ENCODE data around the gene PRKCE. TPM values are rescaled to one million over a fixed set of nuclear protein-coding genes. Genes with fewer than 3 reads are reported as not detected.

PRKCE gene
- total and polyA plus RNA-seq, 7 experiments from 2014 or later, result 1.4 to 37.9 (median 19.5) TPM

- Histone ChIP-seq H3K27me3 (ENCODE audit: control insufficient read depth in 2 of 2, insufficient read depth in 2 of 2, low read length in 2 of 2) (no peaks in the 10 kb centered on the region), H3K4me1 (ENCODE audit: control insufficient read depth in 2 of 2, insufficient read depth in 2 of 2, low read length in 2 of 2) (no peaks in the 10 kb centered on the region), H3K4me3 (ENCODE audit: low read length) (no peak overlapping the region), H3K27ac (ENCODE audit: low read depth, low read length) (no peak overlapping the region), H3K9me3 (ENCODE audit: control insufficient read depth in 2 of 3, low read length in 3 of 3) (no peaks in the 10 kb centered on the region), H3K36me3 (ENCODE audit: control insufficient read depth in 2 of 3, insufficient read depth in 3 of 3, low read length in 3 of 3) (no peaks in the 10 kb centered on the region)
- H3K4me1 Mint-ChIP-seq, result peaks cover 0 to 14% (median 0%) of the 10 kb centered on the region in 7 donors
- H3K9me3 Mint-ChIP-seq, result no peaks in the 10 kb centered on the region
- POLR2A ChIA-PET, result no interaction called here
- CTCF ChIA-PET, result interaction anchor here (1.3 kb wide), 1 partner anchor 9 kb away, joined by 6 read pairs; no protein-coding TSS in a partner anchor
- DNase-seq (no peak), ATAC-seq (no peak)
- H3K36me3 Mint-ChIP-seq, result peaks cover 0 to 17% (median 3%) of the 10 kb centered on the region in 5 donors
- H3K27ac Mint-ChIP-seq, result no peak overlapping the region
- no peaks in the 10 kb centered on the region for H3K27me3 Mint-ChIP-seq
- intact Hi-C loops (cut with micrococcal nuclease), result no loop called here
- H3K4me3 Mint-ChIP-seq, result no peak overlapping the region
These were observed 420.8 kb downstream of the PRKCE start for GRCh38 chr2:46072101-46072820.

- intact Hi-C loops (cut with micrococcal nuclease), result no loop called here
- Mint-ChIP-seq H3K4me1 (peaks cover 0 to 5% (median 0%) of the 10 kb centered on the region in 7 donors), H3K36me3 (peaks cover 0 to 14% (median 4%) of the 10 kb centered on the region in 5 donors), H3K4me3 (no peak overlapping the region), H3K9me3 (no peaks in the 10 kb centered on the region), H3K27ac (no peak overlapping the region), H3K27me3 (no peaks in the 10 kb centered on the region)
- CTCF ChIA-PET, result no interaction called here
- Histone ChIP-seq H3K27ac (ENCODE audit: low read depth, low read length) (no peak overlapping the region), H3K4me3 (ENCODE audit: low read length) (no peak overlapping the region), H3K9me3 (ENCODE audit: control insufficient read depth in 2 of 3, low read length in 3 of 3) (no peaks in the 10 kb centered on the region), H3K27me3 (ENCODE audit: control insufficient read depth in 2 of 2, insufficient read depth in 2 of 2, low read length in 2 of 2) (no peaks in the 10 kb centered on the region), H3K36me3 (ENCODE audit: control insufficient read depth in 2 of 3, insufficient read depth in 3 of 3, low read length in 3 of 3) (no peaks in the 10 kb centered on the region), H3K4me1 (ENCODE audit: control insufficient read depth in 2 of 2, insufficient read depth in 2 of 2, low read length in 2 of 2) (no peaks in the 10 kb centered on the region)
- POLR2A ChIA-PET, result no interaction called here
- no peak for ATAC-seq
- DNase-seq, result no peak
These were observed 422.1 kb downstream of the PRKCE start for GRCh38 chr2:46073540-46074046.

GRCh38 chr2:46074501-46074900, 423.0 kb downstream of the PRKCE start:
- Mint-ChIP-seq H3K27me3 (no peaks in the 10 kb centered on the region), H3K4me3 (no peak overlapping the region), H3K36me3 (peaks cover 0 to 14% (median 4%) of the 10 kb centered on the region in 5 donors), H3K9me3 (no peaks in the 10 kb centered on the region), H3K4me1 (peaks cover 0 to 8% (median 0%) of the 10 kb centered on the region in 7 donors), H3K27ac (no peak overlapping the region)
- Histone ChIP-seq H3K4me3 (ENCODE audit: low read length) (no peak overlapping the region), H3K27me3 (ENCODE audit: control insufficient read depth in 2 of 2, insufficient read depth in 2 of 2, low read length in 2 of 2) (no peaks in the 10 kb centered on the region), H3K36me3 (ENCODE audit: control insufficient read depth in 2 of 3, insufficient read depth in 3 of 3, low read length in 3 of 3) (no peaks in the 10 kb centered on the region), H3K4me1 (ENCODE audit: control insufficient read depth in 2 of 2, insufficient read depth in 2 of 2, low read length in 2 of 2) (no peaks in the 10 kb centered on the region), H3K9me3 (ENCODE audit: control insufficient read depth in 2 of 3, low read length in 3 of 3) (no peaks in the 10 kb centered on the region), H3K27ac (ENCODE audit: low read depth, low read length) (no peak overlapping the region)
- intact Hi-C loops (cut with micrococcal nuclease), result no loop called here
- ATAC-seq (no peak), DNase-seq (no peak)
- ChIA-PET CTCF (interaction anchor here (0.6 kb wide), 1 partner anchor 166 kb away, joined by 3 read pairs; no protein-coding TSS in a partner anchor), POLR2A (no interaction called here)

DNA sequence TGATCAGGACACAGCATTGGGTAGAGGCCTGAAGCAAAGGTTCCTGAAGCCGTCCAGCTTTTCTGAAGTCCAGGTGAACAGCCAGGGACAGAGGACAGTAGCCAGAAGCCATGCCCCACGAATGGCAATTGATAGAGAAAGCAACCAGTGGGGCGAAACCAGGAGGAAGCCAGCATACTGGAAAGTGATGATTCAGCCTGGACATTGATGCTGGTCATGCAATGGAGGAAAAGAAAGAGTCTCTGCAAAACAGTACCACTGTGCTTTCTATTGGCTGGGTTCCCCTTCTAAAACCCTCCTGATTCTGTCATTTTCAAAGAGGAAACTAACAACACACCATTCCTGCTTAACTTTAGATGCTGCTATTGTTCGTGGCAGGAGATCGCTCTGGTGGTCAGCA, 424.4 kb downstream of the PRKCE start:
- Histone ChIP-seq H3K9me3 (ENCODE audit: control insufficient read depth in 2 of 3, low read length in 3 of 3) (no peaks in the 10 kb centered on the region), H3K36me3 (ENCODE audit: control insufficient read depth in 2 of 3, insufficient read depth in 3 of 3, low read length in 3 of 3) (no peaks in the 10 kb centered on the region), H3K27me3 (ENCODE audit: control insufficient read depth in 2 of 2, insufficient read depth in 2 of 2, low read length in 2 of 2) (no peaks in the 10 kb centered on the region), H3K27ac (ENCODE audit: low read depth, low read length) (no peak overlapping the region), H3K4me1 (ENCODE audit: control insufficient read depth in 2 of 2, insufficient read depth in 2 of 2, low read length in 2 of 2) (no peaks in the 10 kb centered on the region), H3K4me3 (ENCODE audit: low read length) (no peak overlapping the region)
- Mint-ChIP-seq H3K27ac (no peak overlapping the region), H3K4me3 (no peak overlapping the region), H3K9me3 (no peaks in the 10 kb centered on the region), H3K36me3 (peaks cover 0 to 13% (median 4%) of the 10 kb centered on the region in 5 donors), H3K27me3 (no peaks in the 10 kb centered on the region), H3K4me1 (peaks cover 0 to 8% (median 0%) of the 10 kb centered on the region in 7 donors)
- intact Hi-C loops (cut with micrococcal nuclease), result no loop called here
- POLR2A ChIA-PET, result interaction anchor here (0.5 kb wide), 1 partner anchor 88 kb away, joined by 4 read pairs; no protein-coding TSS in a partner anchor
- ATAC-seq (no peak), DNase-seq (no peak)
- CTCF ChIA-PET, result no interaction called here

- no peaks in the 10 kb centered on the region for H3K4me1 ChIP-seq (ENCODE audit: control insufficient read depth in 2 of 2, insufficient read depth in 2 of 2, low read length in 2 of 2)
- H3K4me3 ChIP-seq (ENCODE audit: low read length), result no peak overlapping the region
- no peaks in the 10 kb centered on the region for H3K36me3 ChIP-seq (ENCODE audit: control insufficient read depth in 2 of 3, insufficient read depth in 3 of 3, low read length in 3 of 3)
- ChIA-PET CTCF (no interaction called here), POLR2A (interaction anchor here (0.5 kb wide), 1 partner anchor 87 kb away, joined by 4 read pairs; no protein-coding TSS in a partner anchor)
- no peaks in the 10 kb centered on the region for H3K27me3 ChIP-seq (ENCODE audit: control insufficient read depth in 2 of 2, insufficient read depth in 2 of 2, low read length in 2 of 2)
- no peak overlapping the region for H3K27ac ChIP-seq (ENCODE audit: low read depth, low read length)
- no peaks in the 10 kb centered on the region for H3K9me3 ChIP-seq (ENCODE audit: control insufficient read depth in 2 of 3, low read length in 3 of 3)
- Mint-ChIP-seq H3K4me3 (no peak overlapping the region), H3K36me3 (peaks cover 0 to 9% (median 4%) of the 10 kb centered on the region in 5 donors), H3K9me3 (no peaks in the 10 kb centered on the region), H3K27ac (no peak overlapping the region), H3K27me3 (no peaks in the 10 kb centered on the region), H3K4me1 (peaks cover 0 to 8% (median 0%) of the 10 kb centered on the region in 7 donors)
- ATAC-seq (no peak), DNase-seq (no peak)
- intact Hi-C loops (cut with micrococcal nuclease), result no loop called here
These were observed 424.8 kb downstream of the PRKCE start for GRCh38 chr2:46076251-46076650.

GRCh38 chr2:46076875-46077274, 425.4 kb downstream of the PRKCE start:
- Histone ChIP-seq H3K27me3 (ENCODE audit: control insufficient read depth in 2 of 2, insufficient read depth in 2 of 2, low read length in 2 of 2) (no peaks in the 10 kb centered on the region), H3K36me3 (ENCODE audit: control insufficient read depth in 2 of 3, insufficient read depth in 3 of 3, low read length in 3 of 3) (no peaks in the 10 kb centered on the region), H3K4me1 (ENCODE audit: control insufficient read depth in 2 of 2, insufficient read depth in 2 of 2, low read length in 2 of 2) (no peaks in the 10 kb centered on the region), H3K4me3 (ENCODE audit: low read length) (no peak overlapping the region), H3K27ac (ENCODE audit: low read depth, low read length) (no peak overlapping the region), H3K9me3 (ENCODE audit: control insufficient read depth in 2 of 3, low read length in 3 of 3) (no peaks in the 10 kb centered on the region)
- ChIA-PET CTCF (no interaction called here), POLR2A (no interaction called here)
- no peaks in the 10 kb centered on the region for H3K9me3 Mint-ChIP-seq
- ATAC-seq (no peak), DNase-seq (no peak)
- H3K36me3 Mint-ChIP-seq, result peaks cover 0 to 8% (median 4%) of the 10 kb centered on the region in 5 donors
- H3K27ac Mint-ChIP-seq, result no peak overlapping the region
- intact Hi-C loops (cut with micrococcal nuclease), result no loop called here
- H3K4me1 Mint-ChIP-seq, result peaks cover 0 to 11% (median 5%) of the 10 kb centered on the region in 7 donors
- H3K4me3 Mint-ChIP-seq, result no peak overlapping the region
- no peaks in the 10 kb centered on the region for H3K27me3 Mint-ChIP-seq
